SH-SY5Y (cell line): ENCODE data around the gene TAX1BP3.

Source experiments
- GATA2 ChIP-seq: IDR thresholded peaks from 2 replicates; pipeline ENCODE4 v1.6.1; 2011; ENCODE audit warnings: mild to moderate bottlenecking, low read depth, low read length
- GATA3 ChIP-seq: IDR thresholded peaks from 2 replicates; pipeline ENCODE4 v1.6.1; 2011; ENCODE audit warnings: low read depth, mild to moderate bottlenecking, low read length, moderate library complexity

- no peak for TF ChIP-seq GATA2
- no peak for TF ChIP-seq GATA3
These were observed 11.3 kb upstream of the TAX1BP3 start for GRCh38 chr17:3679531-3680126.
